H9 (cell line): ENCODE results near the gene CCDC13. TPM values are rescaled to one million over a fixed set of nuclear protein-coding genes. Genes with fewer than 3 reads are reported as not detected.
A peak's percentile ranks its signal among the peaks of the same experiment; 100 is the strongest.

Experiments used
- DNase-seq: peaks from one replicate; pipeline ENCODE4 v3.0.0-alpha.2; 2017
- H2AFZ ChIP-seq: one replicate; pipeline ENCODE4 v1.6.1; 2013; ENCODE audit warnings: mild to moderate bottlenecking, low read length, control low read depth, moderate library complexity
- H2AK5ac ChIP-seq: 2 replicates; pipeline ENCODE4 v1.6.1; 2013; ENCODE audit warnings: low read length, control low read depth, mixed read lengths; ENCODE audit not compliant: insufficient read length
- H2BK120ac ChIP-seq: one replicate; pipeline ENCODE4 v1.6.1; 2013; ENCODE audit warnings: low read depth, mild to moderate bottlenecking, low read length, control low read depth, inconsistent platforms; ENCODE audit not compliant: poor library complexity, severe bottlenecking
- H2BK12ac ChIP-seq: 2 replicates; pipeline ENCODE4 v1.6.1; 2013; ENCODE audit warnings: low read length, control low read depth, mixed read lengths, low read depth; ENCODE audit not compliant: insufficient read length
- H2BK15ac ChIP-seq: 2 replicates; pipeline ENCODE4 v1.6.1; 2013; ENCODE audit warnings: low read depth, low read length, control low read depth
- H2BK20ac ChIP-seq: one replicate; pipeline ENCODE4 v1.6.1; 2013; ENCODE audit warnings: low read depth, mild to moderate bottlenecking, low read length, control low read depth, inconsistent platforms; ENCODE audit not compliant: poor library complexity, severe bottlenecking
- H2BK5ac ChIP-seq: 2 replicates; pipeline ENCODE4 v1.6.1; 2013; ENCODE audit warnings: low read length, control low read depth, mixed read lengths; ENCODE audit not compliant: insufficient read length
- H3K14ac ChIP-seq: 2 replicates; pipeline ENCODE4 v1.6.1; 2013; ENCODE audit warnings: low read length, control low read depth; ENCODE audit not compliant: insufficient read depth
- H3K18ac ChIP-seq: 2 replicates; pipeline ENCODE4 v1.6.1; 2013; ENCODE audit warnings: low read depth, mild to moderate bottlenecking, mixed read lengths, low read length, control low read depth; ENCODE audit not compliant: insufficient read length
- H3K23ac ChIP-seq: 2 replicates; pipeline ENCODE4 v1.6.1; 2013; ENCODE audit warnings: low read length, control low read depth, mixed read lengths, low read depth; ENCODE audit not compliant: insufficient read length
- H3K23me2 ChIP-seq: 2 replicates; pipeline ENCODE4 v1.6.1; 2013; ENCODE audit warnings: low read depth, mild to moderate bottlenecking, mixed read lengths, low read length, control low read depth; ENCODE audit not compliant: insufficient read length, poor library complexity, severe bottlenecking
- H3K27ac ChIP-seq: 2 replicates; pipeline ENCODE4 v1.5.1; 2013; ENCODE audit warnings: low read length, control low read depth, mixed read lengths, low read depth; ENCODE audit not compliant: insufficient read length
- H3K27me3 ChIP-seq: 2 replicates; pipeline ENCODE4 v1.6.1; 2013; ENCODE audit warnings: low read length, control low read depth, inconsistent platforms; ENCODE audit not compliant: insufficient read depth
- H3K4ac ChIP-seq: 2 replicates; pipeline ENCODE4 v1.6.1; 2013; ENCODE audit warnings: low read depth, mild to moderate bottlenecking, control low read depth, inconsistent platforms, low read length, moderate library complexity
- H3K4me1 ChIP-seq: 2 replicates; pipeline ENCODE4 v1.6.1; 2013; ENCODE audit warnings: low read length, control low read depth, inconsistent platforms; ENCODE audit not compliant: insufficient read depth
- H3K4me2 ChIP-seq: 2 replicates; pipeline ENCODE4 v1.6.1; 2013; ENCODE audit warnings: low read length, control low read depth, mixed read lengths; ENCODE audit not compliant: insufficient read length, insufficient read depth
- H3K56ac ChIP-seq: 2 replicates; pipeline ENCODE4 v1.6.1; 2013; ENCODE audit warnings: low read depth, mild to moderate bottlenecking, mixed read lengths, low read length, control low read depth; ENCODE audit not compliant: insufficient read length
- H3K79me1 ChIP-seq: 2 replicates; pipeline ENCODE4 v1.6.1; 2013; ENCODE audit warnings: low read depth, mild to moderate bottlenecking, moderate library complexity, low read length, control low read depth, inconsistent platforms; ENCODE audit not compliant: insufficient read depth, poor library complexity, severe bottlenecking
- H3K79me2 ChIP-seq: 2 replicates; pipeline ENCODE4 v1.6.1; 2013; ENCODE audit warnings: low read length, control low read depth, inconsistent platforms; ENCODE audit not compliant: insufficient read depth
- H3K9ac ChIP-seq: 2 replicates; pipeline ENCODE4 v1.6.1; 2013; ENCODE audit warnings: low read length, control low read depth, mixed read lengths; ENCODE audit not compliant: insufficient read length; ENCODE audit errors: extremely low read depth
- H3K9me3 ChIP-seq: one replicate; pipeline ENCODE4 v1.6.1; 2013; ENCODE audit warnings: low read depth, low read length, inconsistent platforms; ENCODE audit not compliant: control insufficient read depth
- H3T11ph ChIP-seq: one replicate; pipeline ENCODE4 v1.6.1; 2013; ENCODE audit warnings: mild to moderate bottlenecking, low read length, control low read depth, inconsistent platforms
- H4K20me1 ChIP-seq: one replicate; pipeline ENCODE4 v1.6.1; 2013; ENCODE audit not compliant: control insufficient read depth, insufficient read length, insufficient read depth
- H4K5ac ChIP-seq: 2 replicates; pipeline ENCODE4 v1.6.1; 2013; ENCODE audit warnings: low read depth, mild to moderate bottlenecking, mixed read lengths, low read length, control low read depth; ENCODE audit not compliant: insufficient read length
- H4K8ac ChIP-seq: replicated peaks from 2 replicates; pipeline ENCODE4 v1.6.1; 2013; ENCODE audit warnings: low read length, control low read depth, mixed read lengths, low read depth; ENCODE audit not compliant: insufficient read length
- H4K91ac ChIP-seq: 2 replicates; pipeline ENCODE4 v1.6.1; 2013; ENCODE audit warnings: low read depth, mild to moderate bottlenecking, moderate library complexity, mixed read lengths, low read length, control low read depth; ENCODE audit not compliant: insufficient read length
- H3K27ac Mint-ChIP-seq, 3 experiments: 2 replicates in 2 of 3; 3 replicates in 1 of 3; pipeline ENCODE4 v1.8.0; 2020 to 2021; ENCODE audit warnings: mixed read lengths in 3 of 3, mild to moderate bottlenecking in 1 of 3, moderate library complexity in 1 of 3
- H3K27me3 Mint-ChIP-seq: 2 replicates; pipeline ENCODE4 v1.8.0; 2021; ENCODE audit warnings: low read depth, mild to moderate bottlenecking, moderate library complexity, mixed read lengths
- H3K36me3 Mint-ChIP-seq, 3 experiments: 2 replicates in 2 of 3; 3 replicates in 1 of 3; pipeline ENCODE4 v1.8.0; 2020 to 2021; ENCODE audit warnings: low read depth in 3 of 3, mixed read lengths in 3 of 3; ENCODE audit not compliant: insufficient read depth in 1 of 3
- H3K4me1 Mint-ChIP-seq, 2 experiments: 2 replicates each; pipeline ENCODE4 v1.8.0; 2020; ENCODE audit warnings: mixed read lengths in 2 of 2
- H3K4me3 Mint-ChIP-seq, 2 experiments: 2 replicates in 1 of 2; 3 replicates in 1 of 2; pipeline ENCODE4 v1.8.0; 2020 to 2021; ENCODE audit warnings: mild to moderate bottlenecking in 2 of 2, mixed read lengths in 2 of 2, moderate library complexity in 1 of 2
- H3K9me3 Mint-ChIP-seq, 2 experiments: 2 replicates in 1 of 2; 3 replicates in 1 of 2; pipeline ENCODE4 v1.8.0; 2020; ENCODE audit warnings: mild to moderate bottlenecking in 2 of 2, mixed read lengths in 2 of 2, moderate library complexity in 1 of 2
- WGBS: extraction: QIAGEN DNeasy Blood & Tissue Kit; methylation state at CpG from one replicate; pipeline ENCODE4 v1.1.7; 2013; ENCODE audit warnings: missing lambda C conversion rate, low lambda C conversion rate, mixed read lengths; ENCODE audit not compliant: insufficient read length; ENCODE audit errors: extremely low coverage; 5-methylcytosine and 5-hydroxymethylcytosine counted together
- total RNA-seq: library from RNA; stranded (reverse); gene quantifications from 2 replicates; pipeline ENCODE4 v1.2.1, GENCODE V29; 2021
- TF ChIP-seq, protein P1 (sequence below): fragments of 200-600 bp; sonication (generic); conservative IDR thresholded peaks from 3 replicates; pipeline ENCODE4 v1.8.0; 2021; ENCODE audit warnings: antibody characterized with exemption, mild to moderate bottlenecking

The CCDC13 gene
- total RNA-seq, 1 experiment from 2014 or later: not detected

DNA sequence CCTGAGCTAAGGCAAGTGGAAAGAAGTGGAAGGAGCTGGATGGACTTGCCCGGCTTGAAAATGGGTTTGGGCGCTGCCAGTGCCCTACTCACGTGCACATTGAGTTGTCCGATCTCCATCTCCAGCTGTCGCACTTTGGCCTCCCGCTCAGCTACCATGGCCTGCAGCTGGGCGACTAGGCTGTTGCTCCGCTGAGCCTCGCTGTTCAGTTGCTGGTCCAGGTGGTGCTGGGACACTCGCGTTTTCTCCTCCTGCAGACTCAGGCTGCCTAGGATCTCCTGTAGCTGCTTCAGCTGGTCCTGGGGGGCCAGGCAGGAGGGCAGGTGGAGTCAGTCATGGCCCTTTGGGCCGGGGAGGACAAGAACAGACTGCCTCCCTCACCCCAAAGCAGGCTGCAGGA lies 37.4 kb downstream of the CCDC13 start:
- no peak overlapping the region for H3K56ac ChIP-seq
- no peak overlapping the region for H4K8ac ChIP-seq
- H3K27me3 Mint-ChIP-seq: peaks cover 2% of the 10 kb centered on the region
- no peak overlapping the region for H2BK5ac ChIP-seq
- DNase-seq: peak; percentile 31
- H3K27ac Mint-ChIP-seq: peak overlapping the region in 1 of 3 experiments; percentile 12; a peak in 1 of 7 replicates
- peaks cover 9% of the 10 kb centered on the region; the same call in 1 of the 2 replicates for H3K4me1 ChIP-seq
- no peak overlapping the region for H2BK20ac ChIP-seq
- no peak overlapping the region for H2BK120ac ChIP-seq
- H4K5ac ChIP-seq: no peak overlapping the region
- H2AFZ ChIP-seq: no peak overlapping the region
- H3K79me2 ChIP-seq: no peaks in the 10 kb centered on the region
- H3K27ac ChIP-seq: no peak overlapping the region
- no peaks in the 10 kb centered on the region for H3K27me3 ChIP-seq
- WGBS: no CpG with 5 or more reads among the region's 12 CpGs
- peaks cover 51 to 54% of the 10 kb centered on the region in 2 experiments for H3K4me1 Mint-ChIP-seq
- no peak overlapping the region for H3K4ac ChIP-seq
- no peaks in the 10 kb centered on the region for H3K36me3 Mint-ChIP-seq
- no peak overlapping the region for H3K14ac ChIP-seq
- no peaks in the 10 kb centered on the region for H3K9me3 ChIP-seq
- H2AK5ac ChIP-seq: no peak overlapping the region
- H3K23ac ChIP-seq: no peak overlapping the region
- no peak overlapping the region for H3K4me3 Mint-ChIP-seq
- H3K9ac ChIP-seq: no peak overlapping the region
- H2BK12ac ChIP-seq: no peak overlapping the region
- no peak overlapping the region for H4K91ac ChIP-seq
- no peak overlapping the region for H3T11ph ChIP-seq
- no peak overlapping the region for H2BK15ac ChIP-seq
- H3K18ac ChIP-seq: no peak overlapping the region
- H3K9me3 Mint-ChIP-seq: peaks cover 0 to 3% of the 10 kb centered on the region in 2 experiments; a peak in 2 of 5 replicates
- H3K23me2 ChIP-seq: no peaks in the 10 kb centered on the region
- H3K4me2 ChIP-seq: no peak overlapping the region
- TF ChIP-seq, protein P1, sequence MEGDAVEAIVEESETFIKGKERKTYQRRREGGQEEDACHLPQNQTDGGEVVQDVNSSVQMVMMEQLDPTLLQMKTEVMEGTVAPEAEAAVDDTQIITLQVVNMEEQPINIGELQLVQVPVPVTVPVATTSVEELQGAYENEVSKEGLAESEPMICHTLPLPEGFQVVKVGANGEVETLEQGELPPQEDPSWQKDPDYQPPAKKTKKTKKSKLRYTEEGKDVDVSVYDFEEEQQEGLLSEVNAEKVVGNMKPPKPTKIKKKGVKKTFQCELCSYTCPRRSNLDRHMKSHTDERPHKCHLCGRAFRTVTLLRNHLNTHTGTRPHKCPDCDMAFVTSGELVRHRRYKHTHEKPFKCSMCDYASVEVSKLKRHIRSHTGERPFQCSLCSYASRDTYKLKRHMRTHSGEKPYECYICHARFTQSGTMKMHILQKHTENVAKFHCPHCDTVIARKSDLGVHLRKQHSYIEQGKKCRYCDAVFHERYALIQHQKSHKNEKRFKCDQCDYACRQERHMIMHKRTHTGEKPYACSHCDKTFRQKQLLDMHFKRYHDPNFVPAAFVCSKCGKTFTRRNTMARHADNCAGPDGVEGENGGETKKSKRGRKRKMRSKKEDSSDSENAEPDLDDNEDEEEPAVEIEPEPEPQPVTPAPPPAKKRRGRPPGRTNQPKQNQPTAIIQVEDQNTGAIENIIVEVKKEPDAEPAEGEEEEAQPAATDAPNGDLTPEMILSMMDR: no peak
- no peaks in the 10 kb centered on the region for H4K20me1 ChIP-seq
- H3K79me1 ChIP-seq: no peaks in the 10 kb centered on the region
